Spleen (tissue), 7 donors: Measurements from ENCODE around the gene TPH1.

Experiments used
- CTCF ChIP-seq, 11 experiments: fragments of 200-600 bp in 7 of 11; fragments of 450-650 bp in 4 of 11; sonication (generic) in 4 of 11; IDR thresholded peaks in 8 of 11; conservative IDR thresholded peaks in 3 of 11; 1 replicate in 7 of 11; 2 replicates in 4 of 11; pipeline versions ENCODE4 v1.4.0 to v1.8.0; 2016 to 2021; ENCODE audit warnings: antibody characterized with exemption in 11 of 11, inconsistent platforms in 4 of 11, mild to moderate bottlenecking in 1 of 11
- POLR2AphosphoS5 ChIP-seq, 3 donors: sonication (generic); formaldehyde crosslinking; IDR thresholded peaks; one replicate each; pipeline ENCODE4 v1.5.1; 2017; ENCODE audit warnings: antibody characterized with exemption in 3 of 3
- donor health status: DM: no; HTN: no; CAD: no; lungs with moderate emphysema.
- donor health status: DM: no; HTN: no; CAD: no.
- donor health status: DM: no; HTN: no; CAD: no.

- no peak for TF ChIP-seq CTCF (IDR thresholded peaks at IDR 0.05 in 8 of 11, conservative IDR thresholded peaks at IDR 0.05 in 3 of 11)
- TF ChIP-seq POLR2AphosphoS5 (IDR thresholded peaks at IDR 0.05) = no peak
Measured at GRCh38 chr11:18027475-18027874, 18.6 kb downstream of the TPH1 start.
